Upper lobe of left lung (tissue), 4 donors: ENCODE data around the gene NAV2.

Experiments used
- EP300 ChIP-seq, 4 donors: sonication (generic); formaldehyde crosslinking; IDR thresholded peaks; one replicate each; pipeline ENCODE4 v1.5.1; 2017; ENCODE audit warnings: antibody characterized with exemption in 4 of 4, control low read depth in 2 of 4
- POLR2A ChIP-seq, 4 donors: fragments of 450-650 bp; IDR thresholded peaks; one replicate each; pipeline ENCODE4 v1.5.1; 2016 to 2017; ENCODE audit warnings: antibody characterized with exemption in 4 of 4, mild to moderate bottlenecking in 2 of 4
- POLR2AphosphoS5 ChIP-seq, 2 donors: sonication (generic); formaldehyde crosslinking; IDR thresholded peaks; one replicate each; pipeline ENCODE4 v1.5.1; 2017; ENCODE audit warnings: antibody characterized with exemption in 2 of 2
- TF ChIP-seq, protein P1 (sequence below), 6 experiments: fragments of 450-650 bp in 4 of 6; fragments of 200-600 bp in 2 of 6; sonication (generic) in 2 of 6; IDR thresholded peaks; one replicate each; pipeline ENCODE4 v1.5.1; 2016 to 2019; ENCODE audit warnings: antibody characterized with exemption in 6 of 6

DNA sequence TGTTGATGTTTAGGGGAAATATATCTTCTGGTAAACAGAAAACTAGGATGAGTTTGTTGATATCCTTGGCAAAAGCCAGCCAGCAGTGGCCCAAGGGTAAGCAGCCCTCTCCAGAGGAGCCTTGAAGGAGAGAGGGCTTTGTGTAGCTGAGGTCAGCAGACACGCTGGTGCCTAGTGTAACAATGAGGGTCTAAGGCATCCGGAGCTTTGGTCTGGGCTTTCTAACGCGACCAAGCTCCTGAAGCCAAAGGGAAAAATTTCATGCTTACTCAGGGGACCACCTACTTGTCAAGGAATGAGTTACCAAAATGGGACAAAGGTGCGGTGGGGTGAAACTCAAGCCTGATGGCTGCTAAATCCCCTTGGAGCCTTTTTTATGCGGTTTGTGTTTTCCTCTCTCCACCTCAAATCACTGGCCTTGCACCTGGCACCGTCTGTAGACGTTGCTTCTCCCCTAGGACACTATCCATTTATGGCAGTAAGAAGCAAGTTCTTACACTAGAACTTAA lies 312.7 kb downstream of the NAV2 start:
- TF ChIP-seq, protein P1, sequence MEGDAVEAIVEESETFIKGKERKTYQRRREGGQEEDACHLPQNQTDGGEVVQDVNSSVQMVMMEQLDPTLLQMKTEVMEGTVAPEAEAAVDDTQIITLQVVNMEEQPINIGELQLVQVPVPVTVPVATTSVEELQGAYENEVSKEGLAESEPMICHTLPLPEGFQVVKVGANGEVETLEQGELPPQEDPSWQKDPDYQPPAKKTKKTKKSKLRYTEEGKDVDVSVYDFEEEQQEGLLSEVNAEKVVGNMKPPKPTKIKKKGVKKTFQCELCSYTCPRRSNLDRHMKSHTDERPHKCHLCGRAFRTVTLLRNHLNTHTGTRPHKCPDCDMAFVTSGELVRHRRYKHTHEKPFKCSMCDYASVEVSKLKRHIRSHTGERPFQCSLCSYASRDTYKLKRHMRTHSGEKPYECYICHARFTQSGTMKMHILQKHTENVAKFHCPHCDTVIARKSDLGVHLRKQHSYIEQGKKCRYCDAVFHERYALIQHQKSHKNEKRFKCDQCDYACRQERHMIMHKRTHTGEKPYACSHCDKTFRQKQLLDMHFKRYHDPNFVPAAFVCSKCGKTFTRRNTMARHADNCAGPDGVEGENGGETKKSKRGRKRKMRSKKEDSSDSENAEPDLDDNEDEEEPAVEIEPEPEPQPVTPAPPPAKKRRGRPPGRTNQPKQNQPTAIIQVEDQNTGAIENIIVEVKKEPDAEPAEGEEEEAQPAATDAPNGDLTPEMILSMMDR (IDR thresholded peaks at IDR 0.05): no peak
- TF ChIP-seq POLR2A (IDR thresholded peaks at IDR 0.05) (no peak), EP300 (IDR thresholded peaks at IDR 0.05) (no peak), POLR2AphosphoS5 (IDR thresholded peaks at IDR 0.05) (no peak)
